HCT116 (cell line): Measurements from ENCODE around the gene PROSER2. TPM values are rescaled to one million over a fixed set of nuclear protein-coding genes. Genes with fewer than 3 reads are reported as not detected.

Experiments used
- ATAC-seq: fragments of 200-7000 bp; cut with Tn5 transposase; 2 replicates; pipeline ENCODE4 v1.9.1; 2020; ENCODE audit warnings: mild to moderate bottlenecking, moderate library complexity
- BruUV-seq: library from RNA; stranded (reverse); fragments of 400-500 nt; replicated peaks from 2 replicates; lab custom pipeline; 2021; lab: Mats Ljungman, UMichigan
- CTCF ChIA-PET: fragments of 300-600 bp; sonication (Branson Sonifier 250); formaldehyde crosslinking; loops from one replicate; lab custom pipeline; 2021; ENCODE audit warnings: antibody characterized with exemption; lab: Charles Lee
- POLR2A ChIA-PET: fragments of 300-600, 350-600 bp; sonication (Branson Sonifier 250); formaldehyde crosslinking; loops from one replicate; lab custom pipeline; 2021; ENCODE audit warnings: antibody characterized with exemption; lab: Charles Lee
- RAD21 ChIA-PET, 2 experiments: fragments of 300-600 bp; sonication (Branson Sonifier 250); formaldehyde crosslinking; loops; one replicate each; lab custom pipeline; 2023; ENCODE audit warnings: low total read pairs in 2 of 2; ENCODE audit not compliant: uncharacterized antibody in 2 of 2, unreplicated experiment in 2 of 2, low non-redundant PET in 1 of 2; lab: Charles Lee
- DNase-seq: peaks from one replicate; pipeline ENCODE4 v3.0.0-alpha.2; 2010; ENCODE audit warnings: low read depth, low spot score
- H2AFZ ChIP-seq: fragments of 200-600 bp; shearing (Covaris generic), sonication (generic); 2 replicates; pipeline ENCODE4 v1.6.1; 2017; ENCODE audit warnings: low read depth, mixed run types, mixed read lengths, antibody characterized with exemption, low read length; ENCODE audit not compliant: poor library complexity, severe bottlenecking
- H3K27ac ChIP-seq: 2 replicates; pipeline ENCODE4 v1.5.1; 2012; ENCODE audit warnings: low read depth, low read length
- H3K27me3 ChIP-seq: fragments of 200-600 bp; sonication (generic); 2 replicates; pipeline ENCODE4 v1.6.1; 2016; ENCODE audit warnings: mixed run types, low read length, mixed read lengths; ENCODE audit not compliant: insufficient read depth
- H3K36me3 ChIP-seq, 2 experiments: fragments of 200-500 bp in 1 of 2; fragments of 200-600 bp in 1 of 2; sonication (Bioruptor generic) in 1 of 2; sonication (generic) in 1 of 2; 2 replicates each; pipeline versions ENCODE4 v1.5.1 to v1.6.1; 2014 to 2016; ENCODE audit warnings: low read length in 2 of 2, inconsistent platforms in 1 of 2, mixed read lengths in 1 of 2, mixed run types in 1 of 2; ENCODE audit not compliant: insufficient read depth in 2 of 2, control insufficient read depth in 1 of 2
- H3K4me1 ChIP-seq, 2 experiments: fragments of 200-600 bp in 1 of 2; sonication (generic) in 1 of 2; 2 replicates each; pipeline versions ENCODE4 v1.5.1 to v1.6.1; 2012 to 2017; ENCODE audit warnings: low read length in 2 of 2, inconsistent platforms in 1 of 2, mild to moderate bottlenecking in 1 of 2, mixed read lengths in 1 of 2, mixed run types in 1 of 2, moderate library complexity in 1 of 2; ENCODE audit not compliant: insufficient read depth in 2 of 2, control insufficient read depth in 1 of 2
- H3K4me2 ChIP-seq: fragments of 200-600 bp; sonication (generic); 2 replicates; pipeline ENCODE4 v1.6.1; 2017; ENCODE audit warnings: mixed run types, low read length, mixed read lengths
- H3K4me3 ChIP-seq, 2 experiments: fragments of 200-600 bp in 1 of 2; sonication (generic) in 1 of 2; replicated peaks in 1 of 2; 2 replicates each; pipeline ENCODE4 v1.5.1; 2011 to 2016; ENCODE audit warnings: low read length in 2 of 2, control low read depth in 1 of 2, low read depth in 1 of 2, mild to moderate bottlenecking in 1 of 2, mixed read lengths in 1 of 2, mixed run types in 1 of 2
- H3K79me2 ChIP-seq: fragments of 200-600 bp; sonication (generic); 2 replicates; pipeline ENCODE4 v1.6.1; 2017; ENCODE audit warnings: mild to moderate bottlenecking, mixed run types, low read length, moderate library complexity, mixed read lengths; ENCODE audit not compliant: insufficient read depth
- H3K9ac ChIP-seq: fragments of 200-600 bp; sonication (generic); 2 replicates; pipeline ENCODE4 v1.6.1; 2016; ENCODE audit warnings: low read length, mixed read lengths
- H3K9me2 ChIP-seq: fragments of 200-600 bp; sonication (generic), shearing (Covaris generic); 2 replicates; pipeline ENCODE4 v1.6.1; 2017; ENCODE audit warnings: mixed run types, mild to moderate bottlenecking, moderate library complexity; ENCODE audit not compliant: insufficient read depth
- H3K9me3 ChIP-seq, 2 experiments: fragments of 200-500 bp in 1 of 2; fragments of 200-600 bp in 1 of 2; sonication (Bioruptor generic) in 1 of 2; sonication (generic) in 1 of 2; 2 replicates each; pipeline ENCODE4 v1.6.1; 2014 to 2017; ENCODE audit warnings: low read length in 2 of 2, mixed read lengths in 2 of 2, inconsistent platforms in 1 of 2, low read depth in 1 of 2, mild to moderate bottlenecking in 1 of 2, mixed run types in 1 of 2, moderate library complexity in 1 of 2; ENCODE audit not compliant: control insufficient read depth in 1 of 2, insufficient read depth in 1 of 2
- H4K20me1 ChIP-seq: fragments of 200-600 bp; sonication (generic), shearing (Covaris generic); 2 replicates; pipeline ENCODE4 v1.6.1; 2017; ENCODE audit warnings: mixed run types, mild to moderate bottlenecking, moderate library complexity; ENCODE audit not compliant: insufficient read depth
- CEBPB ChIP-seq: IDR thresholded peaks from 2 replicates; pipeline ENCODE4 v1.6.1; 2012; ENCODE audit warnings: low read depth
- EZH2 ChIP-seq: fragments of 200-600 bp; sonication (generic); IDR thresholded peaks from 2 replicates; pipeline ENCODE4 v1.6.1; 2017; ENCODE audit warnings: antibody characterized with exemption, mixed run types
- EZH2phosphoT487 ChIP-seq: fragments of 200-600 bp; IDR thresholded peaks from 2 replicates; pipeline ENCODE4 v1.6.1; 2018; ENCODE audit warnings: antibody characterized with exemption, borderline replicate concordance
- FOSL1 ChIP-seq: IDR thresholded peaks from 2 replicates; pipeline ENCODE4 v1.6.1; 2012; ENCODE audit warnings: low read depth
- JUND ChIP-seq: IDR thresholded peaks from 2 replicates; pipeline ENCODE4 v1.6.1; 2012
- REST ChIP-seq: IDR thresholded peaks from 2 replicates; pipeline ENCODE4 v1.6.1; 2012; ENCODE audit warnings: low read depth
- SIN3A ChIP-seq: IDR thresholded peaks from 2 replicates; pipeline ENCODE4 v1.6.1; 2012; ENCODE audit warnings: low read depth
- SP1 ChIP-seq: IDR thresholded peaks from 2 replicates; pipeline ENCODE4 v1.6.1; 2012; ENCODE audit warnings: low read depth
- SRF ChIP-seq: IDR thresholded peaks from 2 replicates; pipeline ENCODE4 v1.6.1; 2012; ENCODE audit warnings: low read depth
- TCF7L2 ChIP-seq: IDR thresholded peaks from 2 replicates; pipeline ENCODE4 v1.7.0; 2011; ENCODE audit warnings: borderline replicate concordance, inconsistent platforms; ENCODE audit not compliant: insufficient read depth, insufficient read length; ENCODE audit errors: extremely low read depth
- YY1 ChIP-seq: IDR thresholded peaks from 2 replicates; pipeline ENCODE4 v1.6.1; 2011; ENCODE audit warnings: low read length, low read depth, moderate library complexity, mild to moderate bottlenecking; ENCODE audit not compliant: insufficient replicate concordance; ENCODE audit errors: extremely low read depth
- intact Hi-C: fragments of 100-400 bp; cut with micrococcal nuclease; formaldehyde crosslinking; loops from 2 replicates; pipeline ENCODE4 v1.10.0; 2022
- total RNA-seq: library from RNA; stranded (reverse); gene quantifications from one replicate; pipeline ENCODE4 v1.2.1, GENCODE V29; 2021; ENCODE audit not compliant: unreplicated experiment

Gene PROSER2
- total RNA-seq, 1 experiment from 2014 or later, result 46.2 TPM

GRCh38 chr10:11804336-11804735 lies 18.8 kb upstream of the PROSER2 start:
- no TSS peak for BruUV-seq
- RAD21 ChIA-PET, result no interaction called here
- POLR2A ChIA-PET, result no interaction called here
- ATAC-seq (no peak), DNase-seq (no peak)
- CTCF ChIA-PET, result no interaction called here
- no peaks in the 10 kb centered on the region for H3K79me2 ChIP-seq
- H3K27me3 ChIP-seq, result no peaks in the 10 kb centered on the region
- H3K9ac ChIP-seq, result no peak overlapping the region
- intact Hi-C loops, result no loop called here
- no peak overlapping the region for H2AFZ ChIP-seq
- H3K4me2 ChIP-seq, result no peak overlapping the region
- no peaks in the 10 kb centered on the region for H3K9me2 ChIP-seq
- H3K4me3 ChIP-seq, result no peak overlapping the region
- H3K9me3 ChIP-seq, result no peaks in the 10 kb centered on the region
- H4K20me1 ChIP-seq, result no peaks in the 10 kb centered on the region
- H3K27ac ChIP-seq, result no peak overlapping the region
- no peaks in the 10 kb centered on the region for H3K36me3 ChIP-seq
- no peaks in the 10 kb centered on the region; a peak in 1 of 4 replicates for H3K4me1 ChIP-seq
- TF ChIP-seq TCF7L2 (no peak), SIN3A (no peak), SRF (no peak), JUND (no peak), SP1 (no peak), REST (no peak), EZH2 (no peak), FOSL1 (no peak), YY1 (no peak), EZH2phosphoT487 (no peak), CEBPB (no peak)
